Loucy (cell line): Measurements from ENCODE around the gene TSPAN32.

ENCODE experiments used
- H2AFZ ChIP-seq: fragments of 200-600 bp; sonication (generic); 2 replicates; pipeline ENCODE4 v1.6.0; 2016; ENCODE audit warnings: antibody characterized with exemption, mild to moderate bottlenecking, low read length, moderate library complexity
- H3F3A ChIP-seq: fragments of 200-600 bp; 2 replicates; pipeline ENCODE4 v1.6.0; 2016; ENCODE audit warnings: antibody characterized with exemption, low read depth, mild to moderate bottlenecking
- H3K27me3 ChIP-seq: fragments of 200-600 bp; sonication (generic); 2 replicates; pipeline ENCODE4 v1.6.1; 2014; ENCODE audit warnings: low read length, mild to moderate bottlenecking; ENCODE audit not compliant: insufficient read depth, poor library complexity, severe bottlenecking
- H3K36me3 ChIP-seq: fragments of 200-600 bp; sonication (generic); 2 replicates; pipeline ENCODE4 v1.6.1; 2016; ENCODE audit warnings: low read length; ENCODE audit not compliant: insufficient read depth
- H3K4me1 ChIP-seq: fragments of 200-600 bp; sonication (generic); 2 replicates; pipeline ENCODE4 v1.5.1; 2014; ENCODE audit warnings: low read length, mild to moderate bottlenecking; ENCODE audit not compliant: insufficient read depth, poor library complexity, severe bottlenecking
- H3K4me2 ChIP-seq: fragments of 200-600 bp; sonication (generic); 2 replicates; pipeline ENCODE4 v1.6.0; 2014; ENCODE audit warnings: antibody characterized with exemption, low read length, low read depth, mild to moderate bottlenecking; ENCODE audit not compliant: poor library complexity, severe bottlenecking
- H3K4me3 ChIP-seq: fragments of 200-600 bp; sonication (generic); 2 replicates; pipeline ENCODE4 v1.5.1; 2014; ENCODE audit warnings: low read length, mild to moderate bottlenecking, mixed read lengths; ENCODE audit not compliant: poor library complexity, severe bottlenecking
- H3K79me2 ChIP-seq: fragments of 200-600 bp; sonication (generic); 2 replicates; pipeline ENCODE4 v1.6.1; 2014; ENCODE audit warnings: low read length; ENCODE audit not compliant: insufficient read depth
- H3K9ac ChIP-seq: fragments of 200-600 bp; sonication (generic); 2 replicates; pipeline ENCODE4 v1.6.0; 2014; ENCODE audit warnings: mild to moderate bottlenecking, low read depth, low read length, moderate library complexity; ENCODE audit not compliant: poor library complexity, severe bottlenecking
- H3K9me2 ChIP-seq: fragments of 200-600 bp; sonication (generic); replicated peaks from 2 replicates; pipeline ENCODE4 v1.6.1; 2016; ENCODE audit warnings: low read depth, low read length, mixed read lengths
- H3K9me3 ChIP-seq: fragments of 200-600 bp; sonication (generic); 2 replicates; pipeline ENCODE4 v1.6.1; 2014; ENCODE audit warnings: mild to moderate bottlenecking, antibody characterized with exemption, low read length, low read depth; ENCODE audit not compliant: insufficient read depth
- H4K20me1 ChIP-seq: fragments of 200-600 bp; sonication (generic); 2 replicates; pipeline ENCODE4 v1.6.0; 2014; ENCODE audit warnings: antibody characterized with exemption, low read length, mild to moderate bottlenecking; ENCODE audit not compliant: insufficient read depth, poor library complexity, severe bottlenecking
- CTCF ChIP-seq: fragments of 200-600 bp; sonication (generic); conservative IDR thresholded peaks from 2 replicates; pipeline ENCODE4 v1.5.1; 2014; ENCODE audit warnings: mild to moderate bottlenecking, antibody characterized with exemption, low read length
- EZH2phosphoT487 ChIP-seq: fragments of 200-600 bp; IDR thresholded peaks from 2 replicates; pipeline ENCODE4 v1.6.1; 2018; ENCODE audit warnings: antibody characterized with exemption, mild to moderate bottlenecking, moderate library complexity, borderline replicate concordance

TSPAN32 gene

GRCh38 chr11:2272946-2273280 lies 28.9 kb upstream of the TSPAN32 start:
- Histone ChIP-seq H3K4me1 (peaks cover 6% of the 10 kb centered on the region), H3K9me2 (no peaks in the 10 kb centered on the region), H2AFZ (no peak overlapping the region), H3K4me3 (no peak overlapping the region), H3F3A (no peaks in the 10 kb centered on the region), H3K4me2 (no peak overlapping the region), H3K9ac (no peak overlapping the region), H4K20me1 (no peaks in the 10 kb centered on the region), H3K9me3 (no peaks in the 10 kb centered on the region), H3K36me3 (no peaks in the 10 kb centered on the region), H3K27me3 (no peaks in the 10 kb centered on the region), H3K79me2 (no peaks in the 10 kb centered on the region)
- TF ChIP-seq EZH2phosphoT487 (no peak), CTCF (no peak)

- Histone ChIP-seq H3K27me3 (no peaks in the 10 kb centered on the region), H3K79me2 (no peaks in the 10 kb centered on the region), H3K36me3 (no peaks in the 10 kb centered on the region), H3F3A (no peaks in the 10 kb centered on the region), H3K9ac (no peak overlapping the region), H3K4me2 (no peak overlapping the region), H3K9me3 (no peaks in the 10 kb centered on the region), H4K20me1 (no peaks in the 10 kb centered on the region), H3K9me2 (no peaks in the 10 kb centered on the region), H3K4me3 (no peak overlapping the region), H2AFZ (no peak overlapping the region), H3K4me1 (peaks cover 6% of the 10 kb centered on the region)
- no peak for TF ChIP-seq EZH2phosphoT487
- no peak for TF ChIP-seq CTCF
Observed at GRCh38 chr11:2273311-2273710, 28.5 kb upstream of the TSPAN32 start.

- Histone ChIP-seq H4K20me1 (no peaks in the 10 kb centered on the region), H3K9me2 (no peaks in the 10 kb centered on the region), H3F3A (no peaks in the 10 kb centered on the region), H3K4me1 (peaks cover 6% of the 10 kb centered on the region), H3K27me3 (no peaks in the 10 kb centered on the region), H2AFZ (no peak overlapping the region), H3K4me3 (no peak overlapping the region), H3K79me2 (no peaks in the 10 kb centered on the region), H3K36me3 (no peaks in the 10 kb centered on the region), H3K9me3 (no peaks in the 10 kb centered on the region), H3K4me2 (no peak overlapping the region), H3K9ac (no peak overlapping the region)
- TF ChIP-seq EZH2phosphoT487 (no peak), CTCF (no peak)
Observed at GRCh38 chr11:2273771-2274170, 28.0 kb upstream of the TSPAN32 start.
